Measurements from ENCODE around the gene ERVFRD-1. TPM values are rescaled to one million over a fixed set of nuclear protein-coding genes. Genes with fewer than 3 reads are reported as not detected.
"Not testable (repeated sequence)": the region's sequence is repeated elsewhere in the genome, so short reads cannot be mapped to it uniquely, and the experiment has no call there.

Gene ERVFRD-1
- polyA plus RNA-seq, 1 donor from 2014 or later, result not detected

DNA sequence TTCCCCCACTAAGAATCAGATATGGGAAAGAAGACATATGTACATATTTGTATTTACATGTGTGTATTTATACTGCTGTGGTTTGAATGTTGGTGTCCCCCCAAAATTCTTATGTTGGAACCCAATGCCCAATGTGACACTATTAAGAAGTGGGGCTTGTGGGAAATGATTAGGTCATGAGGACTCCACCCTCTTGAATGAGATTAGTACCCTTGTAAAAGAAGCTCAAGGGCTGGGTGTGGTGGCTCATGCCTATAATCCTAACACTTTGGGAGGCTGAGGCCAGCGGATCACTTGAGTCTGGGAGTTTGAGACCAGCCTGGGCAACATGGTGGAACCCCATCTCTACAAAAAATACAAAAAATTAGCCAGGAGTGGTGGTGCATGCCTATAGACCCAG, 21.8 kb downstream of the ERVFRD-1 start:
- H3K9ac ChIP-seq (ENCODE audit: low read length), result no peak overlapping the region
- no peaks in the 10 kb centered on the region for H3K9me2 ChIP-seq (ENCODE audit: insufficient read depth, low read length)
- H3K27ac ChIP-seq (ENCODE audit: low read length), result no peak overlapping the region
- no peaks in the 10 kb centered on the region for H3K9me3 ChIP-seq (ENCODE audit: low read length)
- H3K27me3 ChIP-seq (ENCODE audit: insufficient read depth, low read depth, low read length), result no peaks in the 10 kb centered on the region
- no peaks in the 10 kb centered on the region for H3K36me3 ChIP-seq (ENCODE audit: insufficient read depth, low read length)
- TF ChIP-seq EZH2 (IDR thresholded peaks at IDR 0.05; ENCODE audit: borderline replicate concordance, insufficient read depth, low read length, poor library complexity, severe bottlenecking) (no peak), SMC3 (conservative IDR thresholded peaks at IDR 0.05; ENCODE audit: poor library complexity) (no peak), MXI1 (conservative IDR thresholded peaks at IDR 0.05; ENCODE audit: poor library complexity, severe bottlenecking) (no peak), POLR2AphosphoS5 (IDR thresholded peaks at IDR 0.05) (no peak), REST (IDR thresholded peaks at IDR 0.05; ENCODE audit: borderline replicate concordance) (no peak), TAF1 (IDR thresholded peaks at IDR 0.05; ENCODE audit: low read depth) (no peak), RAD21 (conservative IDR thresholded peaks at IDR 0.05) (no peak), EP300 (conservative IDR thresholded peaks at IDR 0.05; ENCODE audit: poor library complexity, severe bottlenecking) (no peak)
- TF ChIP-seq, protein P1, sequence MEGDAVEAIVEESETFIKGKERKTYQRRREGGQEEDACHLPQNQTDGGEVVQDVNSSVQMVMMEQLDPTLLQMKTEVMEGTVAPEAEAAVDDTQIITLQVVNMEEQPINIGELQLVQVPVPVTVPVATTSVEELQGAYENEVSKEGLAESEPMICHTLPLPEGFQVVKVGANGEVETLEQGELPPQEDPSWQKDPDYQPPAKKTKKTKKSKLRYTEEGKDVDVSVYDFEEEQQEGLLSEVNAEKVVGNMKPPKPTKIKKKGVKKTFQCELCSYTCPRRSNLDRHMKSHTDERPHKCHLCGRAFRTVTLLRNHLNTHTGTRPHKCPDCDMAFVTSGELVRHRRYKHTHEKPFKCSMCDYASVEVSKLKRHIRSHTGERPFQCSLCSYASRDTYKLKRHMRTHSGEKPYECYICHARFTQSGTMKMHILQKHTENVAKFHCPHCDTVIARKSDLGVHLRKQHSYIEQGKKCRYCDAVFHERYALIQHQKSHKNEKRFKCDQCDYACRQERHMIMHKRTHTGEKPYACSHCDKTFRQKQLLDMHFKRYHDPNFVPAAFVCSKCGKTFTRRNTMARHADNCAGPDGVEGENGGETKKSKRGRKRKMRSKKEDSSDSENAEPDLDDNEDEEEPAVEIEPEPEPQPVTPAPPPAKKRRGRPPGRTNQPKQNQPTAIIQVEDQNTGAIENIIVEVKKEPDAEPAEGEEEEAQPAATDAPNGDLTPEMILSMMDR (IDR thresholded peaks at IDR 0.05; ENCODE audit: poor library complexity, severe bottlenecking), result no peak
- H3F3A ChIP-seq (ENCODE audit: insufficient read depth, low read length, poor library complexity, severe bottlenecking), result peaks cover 6% of the 10 kb centered on the region
- H2AFZ ChIP-seq (ENCODE audit: low read depth, low read length), result no peak overlapping the region
- no peak overlapping the region for H3K4me2 ChIP-seq (ENCODE audit: low read length)
- peaks cover 2% of the 10 kb centered on the region for H3K79me2 ChIP-seq (replicated peaks; ENCODE audit: insufficient read depth, low read length)
- no peaks in the 10 kb centered on the region for H4K20me1 ChIP-seq (ENCODE audit: insufficient read depth)
- no peak overlapping the region for H3K4me3 ChIP-seq (ENCODE audit: low read length)

DNA sequence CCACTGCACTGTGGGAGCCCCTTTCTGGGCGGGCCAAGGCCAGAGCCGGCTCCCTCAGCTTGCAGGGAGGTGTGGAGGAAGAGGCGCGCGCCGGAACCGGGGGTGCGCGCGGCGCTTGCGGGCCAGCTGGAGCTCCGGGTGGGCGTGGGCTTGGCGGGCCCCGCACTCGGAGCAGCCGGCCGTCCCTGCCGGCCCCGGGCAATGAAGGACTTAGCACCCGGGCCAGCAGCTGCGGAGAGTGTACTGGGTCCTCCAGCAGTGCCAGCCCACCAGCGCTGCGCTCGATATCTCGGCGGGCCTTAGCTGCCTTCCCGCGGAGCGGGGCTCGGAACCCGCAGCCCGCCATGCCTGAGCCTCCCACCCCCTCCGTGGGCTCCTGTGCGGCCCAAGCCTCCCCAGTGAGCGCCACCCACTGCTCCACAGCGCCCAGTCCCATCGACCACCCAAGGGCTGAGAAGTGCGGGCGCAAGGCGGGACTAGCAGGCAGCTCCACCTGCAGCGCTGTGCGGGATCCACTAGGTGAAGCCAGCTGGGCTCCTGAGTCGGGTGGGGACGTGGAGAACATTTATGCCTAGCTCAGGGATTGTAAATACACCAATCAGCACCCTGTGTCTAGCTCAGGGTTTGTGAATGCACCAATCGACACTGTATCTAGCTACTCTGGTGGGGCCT, 24.2 kb downstream of the ERVFRD-1 start:
- not testable (repeated sequence) for H3K9me2 ChIP-seq (ENCODE audit: insufficient read depth, low read length); H2AFZ ChIP-seq (ENCODE audit: low read depth, low read length); H3K4me2 ChIP-seq (ENCODE audit: low read length); H3F3A ChIP-seq (ENCODE audit: insufficient read depth, low read length, poor library complexity, severe bottlenecking); H3K27ac ChIP-seq (ENCODE audit: low read length); H3K9ac ChIP-seq (ENCODE audit: low read length); H3K79me2 ChIP-seq (replicated peaks; ENCODE audit: insufficient read depth, low read length); H4K20me1 ChIP-seq (ENCODE audit: insufficient read depth); H3K9me3 ChIP-seq (ENCODE audit: low read length); H3K27me3 ChIP-seq (ENCODE audit: insufficient read depth, low read depth, low read length); H3K4me3 ChIP-seq (ENCODE audit: low read length); H3K36me3 ChIP-seq (ENCODE audit: insufficient read depth, low read length)
